SW480 (cell line): ENCODE results near the gene PIK3C2G.

Experiments used
- DNase-seq: peaks from one replicate; pipeline ENCODE4 v3.0.0-alpha.2; 2016; ENCODE audit warnings: low spot score

Gene PIK3C2G

GRCh38 chr12:18419311-18419710 lies 158.0 kb downstream of the PIK3C2G start:
- no peak for DNase-seq

- DNase-seq = no peak
Observed at GRCh38 chr12:18421867-18422266, 160.5 kb downstream of the PIK3C2G start.

- no peak for DNase-seq
Observed at GRCh38 chr12:18422871-18423270, 161.6 kb downstream of the PIK3C2G start.

- DNase-seq = no peak
Observed at GRCh38 chr12:18424857-18425256, 163.5 kb downstream of the PIK3C2G start.

- no peak for DNase-seq
Observed at GRCh38 chr12:18427520-18427919, 166.2 kb downstream of the PIK3C2G start.

- no peak for DNase-seq
Observed at GRCh38 chr12:18428416-18428815, 167.1 kb downstream of the PIK3C2G start.

- no peak for DNase-seq
Observed at GRCh38 chr12:18429366-18429765, 168.0 kb downstream of the PIK3C2G start.

GRCh38 chr12:18430425-18431048 lies 169.2 kb downstream of the PIK3C2G start:
- peak; percentile 41 for DNase-seq

GRCh38 chr12:18431771-18432170 lies 170.5 kb downstream of the PIK3C2G start:
- no peak for DNase-seq

GRCh38 chr12:18432206-18432605 lies 170.9 kb downstream of the PIK3C2G start:
- DNase-seq = no peak

GRCh38 chr12:18436170-18436569 lies 174.9 kb downstream of the PIK3C2G start:
- no peak for DNase-seq

- no peak for DNase-seq
Observed at GRCh38 chr12:18439541-18439940, 178.2 kb downstream of the PIK3C2G start.

GRCh38 chr12:18443768-18444437 lies 182.6 kb downstream of the PIK3C2G start:
- DNase-seq = no peak

- DNase-seq = no peak
Observed at GRCh38 chr12:18446061-18446644, 184.8 kb downstream of the PIK3C2G start.

GRCh38 chr12:18454330-18454729 lies 193.0 kb downstream of the PIK3C2G start:
- DNase-seq = no peak

- no peak for DNase-seq
Observed at GRCh38 chr12:18456344-18456743, 195.0 kb downstream of the PIK3C2G start.

- no peak for DNase-seq
Observed at GRCh38 chr12:18457362-18457761, 196.0 kb downstream of the PIK3C2G start.

- DNase-seq = no peak
Observed at GRCh38 chr12:18461758-18462157, 200.4 kb downstream of the PIK3C2G start.

GRCh38 chr12:18462442-18462841 lies 201.1 kb downstream of the PIK3C2G start:
- DNase-seq = no peak

- no peak for DNase-seq
Observed at GRCh38 chr12:18467620-18468245, 206.4 kb downstream of the PIK3C2G start.

GRCh38 chr12:18468246-18469075 lies 207.1 kb downstream of the PIK3C2G start:
- no peak for DNase-seq

- no peak for DNase-seq
Observed at GRCh38 chr12:18470251-18470650, 208.9 kb downstream of the PIK3C2G start.
